ENCODE data around the gene FXYD6.

The FXYD6 gene

DNA sequence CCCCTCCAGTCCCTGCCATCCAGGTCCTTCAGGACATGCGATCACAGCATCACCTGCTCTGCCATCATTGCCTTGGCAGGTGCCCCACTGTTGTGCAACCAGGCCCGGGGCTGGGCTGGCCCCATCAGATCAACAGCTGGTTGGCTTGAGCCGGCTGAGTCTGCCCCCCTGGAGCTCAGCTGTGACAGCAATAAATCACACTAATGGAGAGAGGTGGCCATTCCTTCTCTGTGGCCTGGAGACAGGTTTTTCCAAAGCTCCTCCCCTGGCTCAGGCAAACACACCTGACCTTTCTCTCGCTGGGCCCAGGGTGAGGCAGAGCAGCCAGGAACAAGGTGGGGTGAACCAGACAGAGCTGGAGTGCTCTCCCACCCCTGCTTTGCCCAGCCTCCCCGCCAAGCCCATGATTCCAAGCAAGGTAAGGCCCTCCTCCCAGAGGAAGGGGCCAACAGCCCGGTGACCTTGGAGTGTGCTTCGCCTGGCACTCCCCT is 43.0 kb downstream of the FXYD6 start:
- no peak for DNase-seq (ENCODE audit: extremely low read depth in 1 of 2, low read depth in 1 of 2)

DNA sequence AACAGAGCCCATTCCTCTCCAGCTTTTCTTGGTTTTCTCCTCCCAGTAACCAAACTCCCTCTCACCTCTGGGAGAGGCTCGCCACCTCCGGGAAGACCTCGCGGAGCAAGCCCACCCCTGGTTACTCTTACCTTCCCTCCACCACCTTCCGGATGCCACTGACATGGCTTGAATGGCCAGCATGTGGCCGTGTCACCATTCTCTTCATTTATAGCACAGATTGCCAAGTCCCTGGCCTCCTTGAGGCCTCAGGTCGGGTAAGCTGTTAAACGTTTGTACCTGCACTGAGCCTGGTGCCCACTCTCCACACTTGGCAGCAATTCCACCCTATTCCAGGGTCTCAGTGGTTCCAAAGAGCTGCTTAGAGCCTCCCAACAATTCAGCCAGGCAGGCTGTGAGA is 43.9 kb downstream of the FXYD6 start:
- no peak for DNase-seq (ENCODE audit: extremely low read depth in 1 of 2, low read depth in 1 of 2)

- DNase-seq (ENCODE audit: extremely low read depth in 1 of 2, low read depth in 1 of 2) = no peak
Measured at GRCh38 chr11:117831661-117832415, 44.6 kb downstream of the FXYD6 start.

DNA sequence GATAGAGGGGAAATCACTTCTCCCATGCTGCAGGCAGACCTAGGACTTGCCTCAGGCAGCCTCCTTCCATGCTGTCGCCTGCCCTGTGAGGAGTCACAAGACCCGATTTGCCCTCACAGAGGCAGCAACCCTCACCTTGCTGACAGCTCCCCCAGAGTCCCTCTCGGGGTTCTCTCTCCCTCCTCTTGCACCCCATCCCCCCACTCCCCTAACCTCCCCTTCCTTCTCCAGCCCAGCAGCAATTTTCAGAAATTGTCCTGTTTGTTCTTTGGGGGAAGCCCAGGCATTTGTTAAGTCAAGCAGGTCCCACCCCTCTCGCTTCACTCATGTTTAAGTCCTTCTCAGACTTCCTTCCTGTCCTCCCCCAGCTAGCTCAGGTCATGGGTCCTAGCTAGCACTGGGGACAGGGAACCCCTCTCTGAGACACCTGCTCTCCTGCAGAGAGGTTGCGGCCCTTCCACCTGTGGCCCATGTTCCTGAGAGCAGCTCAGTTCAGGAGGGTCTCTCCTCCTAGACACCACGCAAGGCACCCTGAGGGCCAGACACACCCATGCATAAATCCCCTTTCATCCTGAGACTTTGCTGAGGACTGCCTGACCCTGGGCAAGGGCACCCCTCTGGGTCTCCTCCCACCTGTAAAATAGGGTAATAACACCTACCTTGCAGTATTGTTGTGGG is 45.6 kb downstream of the FXYD6 start:
- DNase-seq (ENCODE audit: extremely low read depth in 1 of 2, low read depth in 1 of 2) = no peak

- no peak for DNase-seq (ENCODE audit: extremely low read depth in 1 of 2, low read depth in 1 of 2)
Measured at GRCh38 chr11:117830072-117830471, 46.4 kb downstream of the FXYD6 start.

GRCh38 chr11:117829369-117829725 is 47.1 kb downstream of the FXYD6 start:
- no peak for DNase-seq (ENCODE audit: extremely low read depth in 1 of 2, low read depth in 1 of 2)

- peak; percentile 82 to 84 for DNase-seq (ENCODE audit: extremely low read depth in 1 of 2, low read depth in 1 of 2)
Measured at GRCh38 chr11:117828611-117829368, 47.7 kb downstream of the FXYD6 start.

DNA sequence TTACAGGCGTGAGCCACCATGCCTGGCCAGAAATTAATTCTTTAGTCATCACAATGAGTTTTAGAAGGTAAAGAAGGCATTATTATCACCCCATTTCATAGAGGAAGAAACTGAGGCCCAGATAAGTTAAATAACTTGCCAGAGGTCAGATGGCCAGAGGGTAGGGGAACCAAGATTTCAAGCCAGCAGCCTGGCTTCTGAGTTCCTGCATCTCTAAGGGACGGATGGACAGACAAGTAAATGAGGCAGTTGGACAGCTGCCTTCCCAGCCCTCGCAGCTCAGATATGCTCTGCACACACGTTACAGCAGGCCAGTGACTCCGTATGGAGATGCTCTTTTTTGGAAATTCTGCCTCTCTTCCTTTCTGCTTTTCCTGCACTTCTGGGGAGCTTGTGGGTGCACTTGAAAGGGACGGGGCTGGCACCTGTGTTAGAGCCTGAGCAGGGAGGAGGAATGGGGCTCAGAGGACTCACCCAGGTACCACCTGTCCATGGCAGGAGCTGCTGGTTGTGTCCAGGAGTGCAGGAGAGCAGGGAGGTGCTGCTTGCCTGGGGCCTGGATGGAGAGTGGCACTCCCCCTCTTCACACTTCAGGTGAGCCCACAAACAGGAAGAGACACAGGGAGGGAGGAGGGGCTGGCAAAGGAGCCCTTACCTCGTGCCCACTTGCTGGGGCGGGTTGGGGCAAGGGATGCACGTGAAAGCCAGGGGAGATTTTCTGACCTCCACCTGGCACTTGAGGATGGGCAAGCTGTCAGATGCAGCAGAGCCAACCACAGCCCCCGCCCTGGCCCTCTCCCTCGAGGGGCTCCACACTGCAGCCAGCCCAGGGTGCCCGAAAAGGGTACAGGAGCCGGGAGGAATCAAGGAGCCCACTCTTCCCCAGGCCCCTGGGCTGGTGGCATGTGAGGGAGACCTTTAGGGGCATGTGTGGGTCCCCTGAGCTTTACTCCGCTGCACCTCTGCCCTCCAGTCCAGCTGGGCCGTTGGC is 48.6 kb downstream of the FXYD6 start:
- no peak for DNase-seq (ENCODE audit: extremely low read depth in 1 of 2, low read depth in 1 of 2)

GRCh38 chr11:117826832-117827231 is 49.6 kb downstream of the FXYD6 start:
- DNase-seq (ENCODE audit: extremely low read depth in 1 of 2, low read depth in 1 of 2) = no peak

- DNase-seq (ENCODE audit: extremely low read depth in 1 of 2, low read depth in 1 of 2) = no peak
Measured at GRCh38 chr11:117826190-117826570, 50.3 kb downstream of the FXYD6 start.

GRCh38 chr11:117825538-117826189 is 50.8 kb downstream of the FXYD6 start:
- DNase-seq (ENCODE audit: extremely low read depth in 1 of 2, low read depth in 1 of 2) = no peak

GRCh38 chr11:117824571-117825537 is 51.6 kb downstream of the FXYD6 start, which contains the start of gene FXYD2:
Gene FXYD2, minus strand, starts transcription at chr11:117824744. Its CDS starts 66 bp downstream, at chr11:117824678.
- no peak for DNase-seq (ENCODE audit: extremely low read depth in 1 of 2, low read depth in 1 of 2)

DNA sequence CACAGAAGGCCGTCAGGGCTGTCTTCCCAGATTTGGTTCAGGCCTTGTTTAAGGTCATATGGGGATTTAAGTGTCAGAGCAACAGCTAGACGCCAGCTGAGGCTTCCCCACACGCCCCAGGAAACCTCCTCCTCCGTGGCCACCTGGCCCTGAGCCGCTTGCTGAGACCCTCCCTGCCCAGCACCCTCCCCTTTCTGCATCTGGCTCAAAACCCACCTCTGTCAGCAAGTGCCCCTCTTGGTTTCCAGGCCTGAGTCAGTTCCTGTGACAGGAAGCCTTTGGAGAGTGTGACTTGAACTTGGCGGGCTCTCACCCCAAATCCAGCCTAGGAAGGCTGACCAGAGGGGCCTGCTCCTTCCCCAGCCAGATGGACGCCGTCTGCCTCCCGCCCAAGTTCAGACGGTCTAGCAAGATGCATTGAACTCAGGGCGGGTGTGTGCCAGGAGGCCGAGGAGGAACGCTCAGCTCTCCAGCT is 52.5 kb downstream of the FXYD6 start:
- no peak for DNase-seq (ENCODE audit: extremely low read depth in 1 of 2, low read depth in 1 of 2)

- no peak for DNase-seq (ENCODE audit: extremely low read depth in 1 of 2, low read depth in 1 of 2)
Measured at GRCh38 chr11:117823294-117823945, 53.0 kb downstream of the FXYD6 start.

- DNase-seq (ENCODE audit: extremely low read depth in 1 of 2, low read depth in 1 of 2) = peak in 1 of 2 donors; percentile 45
Measured at GRCh38 chr11:117822074-117823033, 54.1 kb downstream of the FXYD6 start.

DNA sequence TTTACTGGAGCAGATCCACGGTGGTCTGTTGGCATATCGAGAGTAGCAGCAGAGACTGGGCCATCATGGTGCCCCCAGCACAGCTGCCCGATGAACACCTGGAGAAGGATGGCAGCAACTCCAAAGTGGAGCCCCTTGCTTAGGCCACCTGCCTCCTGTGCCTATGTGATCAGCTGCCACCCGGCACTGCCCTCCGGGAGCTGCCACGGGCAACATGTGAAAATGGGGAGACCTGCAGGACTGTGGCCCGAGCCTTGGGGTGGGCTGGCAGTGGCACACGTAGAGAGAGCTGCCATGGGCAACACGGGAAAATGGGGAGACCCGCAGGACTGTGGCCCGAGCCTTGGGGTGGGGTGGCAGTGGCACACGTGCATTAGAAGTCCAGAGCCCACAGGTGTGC is 55.0 kb downstream of the FXYD6 start:
- no peak for DNase-seq (ENCODE audit: extremely low read depth in 1 of 2, low read depth in 1 of 2)

GRCh38 chr11:117820516-117820915 is 55.9 kb downstream of the FXYD6 start:
- DNase-seq (ENCODE audit: extremely low read depth in 1 of 2, low read depth in 1 of 2) = no peak
